ENCODE measurements around the gene FGD2.

The FGD2 gene

GRCh38 chr6:37061157-37061804 lies 55.8 kb downstream of the FGD2 start:
- in situ Hi-C loops (cut with HindIII; ENCODE audit: low pct_ligation_motif_present, low sequenced_read_pairs): no loop called here
- DNase-seq: no peak

GRCh38 chr6:37062424-37062823 lies 57.0 kb downstream of the FGD2 start:
- H3K36me3 ChIP-seq (replicated peaks): no peaks in the 10 kb centered on the region
- TF ChIP-seq CTCF (IDR thresholded peaks at IDR 0.05; ENCODE audit: low read depth, low read length, missing control alignments): no peak
- H3K4me3 ChIP-seq (ENCODE audit: low read depth, low read length): no peak overlapping the region
- DNase-seq: no peak
- in situ Hi-C loops (cut with HindIII; ENCODE audit: low pct_ligation_motif_present, low sequenced_read_pairs): no loop called here
- H3K27me3 ChIP-seq (replicated peaks): no peaks in the 10 kb centered on the region
- H3K27ac ChIP-seq: no peak overlapping the region

More at GRCh38 chr6:37061157-37061804, 55.8 kb downstream of the FGD2 start:
- no peaks in the 10 kb centered on the region for H3K36me3 ChIP-seq (replicated peaks)
- no peak overlapping the region for H3K4me3 ChIP-seq (ENCODE audit: low read depth, low read length)
- H3K27me3 ChIP-seq (replicated peaks): no peaks in the 10 kb centered on the region
- TF ChIP-seq CTCF (IDR thresholded peaks at IDR 0.05; ENCODE audit: low read depth, low read length, missing control alignments): no peak
- no peak overlapping the region for H3K27ac ChIP-seq

- no peak overlapping the region for H3K4me3 ChIP-seq (ENCODE audit: low read depth, low read length)
- TF ChIP-seq CTCF (IDR thresholded peaks at IDR 0.05; ENCODE audit: low read depth, low read length, missing control alignments): no peak
Observed at GRCh38 chr6:37068356-37069270, 63.2 kb downstream of the FGD2 start.

GRCh38 chr6:37069639-37070038 lies 64.2 kb downstream of the FGD2 start:
- H3K27me3 ChIP-seq (replicated peaks): no peaks in the 10 kb centered on the region
- TF ChIP-seq CTCF (IDR thresholded peaks at IDR 0.05; ENCODE audit: low read depth, low read length, missing control alignments): no peak
- no peaks in the 10 kb centered on the region for H3K36me3 ChIP-seq (replicated peaks)
- no peak for DNase-seq
- no peak overlapping the region for H3K27ac ChIP-seq
- no peak overlapping the region for H3K4me3 ChIP-seq (ENCODE audit: low read depth, low read length)
- in situ Hi-C loops (cut with HindIII; ENCODE audit: low pct_ligation_motif_present, low sequenced_read_pairs): no loop called here

More at GRCh38 chr6:37068356-37069270, 63.2 kb downstream of the FGD2 start:
- Histone ChIP-seq H3K36me3 (replicated peaks) (no peaks in the 10 kb centered on the region), H3K27me3 (replicated peaks) (no peaks in the 10 kb centered on the region), H3K27ac (no peak overlapping the region)
- in situ Hi-C loops (cut with HindIII; ENCODE audit: low pct_ligation_motif_present, low sequenced_read_pairs): no loop called here
- no peak for DNase-seq

GRCh38 chr6:37072526-37072925 lies 67.1 kb downstream of the FGD2 start:
- in situ Hi-C loops (cut with HindIII; ENCODE audit: low pct_ligation_motif_present, low sequenced_read_pairs): no loop called here
- Histone ChIP-seq H3K36me3 (replicated peaks) (no peaks in the 10 kb centered on the region), H3K4me3 (ENCODE audit: low read depth, low read length) (no peak overlapping the region), H3K27ac (no peak overlapping the region), H3K27me3 (replicated peaks) (no peaks in the 10 kb centered on the region)
- no peak for DNase-seq
- no peak for TF ChIP-seq CTCF (IDR thresholded peaks at IDR 0.05; ENCODE audit: low read depth, low read length, missing control alignments)

Measured in brain microvascular endothelial cell (primary cell).